ES-I3 (cell line): Measurements from ENCODE around the gene MINDY4B.

Experiments used
- H3K36me3 ChIP-seq: 2 replicates; pipeline ENCODE4 v1.6.1; 2013; ENCODE audit warnings: mild to moderate bottlenecking, low read length, control low read depth, moderate library complexity; ENCODE audit not compliant: insufficient read depth
- H3K4me1 ChIP-seq: 2 replicates; pipeline ENCODE4 v1.6.1; 2013; ENCODE audit warnings: mild to moderate bottlenecking, control low read depth, low read length; ENCODE audit not compliant: insufficient read depth
- H3K9ac ChIP-seq: 2 replicates; pipeline ENCODE4 v1.6.1; 2013; ENCODE audit warnings: low read depth, mild to moderate bottlenecking, low read length, moderate library complexity
- H3K9me3 ChIP-seq: 2 replicates; pipeline ENCODE4 v1.6.1; 2013; ENCODE audit warnings: mild to moderate bottlenecking, low read length, moderate library complexity; ENCODE audit not compliant: control insufficient read depth, insufficient read depth

MINDY4B gene

GRCh38 chr3:150847433-150847832 lies 57.8 kb downstream of the MINDY4B start:
- H3K36me3 ChIP-seq = no peaks in the 10 kb centered on the region
- H3K9me3 ChIP-seq = no peaks in the 10 kb centered on the region
- no peak overlapping the region for H3K9ac ChIP-seq
- peaks cover 16% of the 10 kb centered on the region; the same call in 1 of the 2 replicates for H3K4me1 ChIP-seq

- Histone ChIP-seq H3K36me3 (no peaks in the 10 kb centered on the region), H3K4me1 (peaks cover 16% of the 10 kb centered on the region; the same call in 1 of the 2 replicates), H3K9ac (no peak overlapping the region), H3K9me3 (no peaks in the 10 kb centered on the region)
These were observed 60.8 kb downstream of the MINDY4B start for GRCh38 chr3:150844484-150844883.

- H3K9me3 ChIP-seq = no peaks in the 10 kb centered on the region
- H3K36me3 ChIP-seq = no peaks in the 10 kb centered on the region
- no peak overlapping the region for H3K9ac ChIP-seq
- H3K4me1 ChIP-seq = peaks cover 16% of the 10 kb centered on the region; the same call in 1 of the 2 replicates
These were observed 62.0 kb downstream of the MINDY4B start for GRCh38 chr3:150843241-150843640.

GRCh38 chr3:150840802-150841515 lies 64.3 kb downstream of the MINDY4B start:
- Histone ChIP-seq H3K9me3 (no peaks in the 10 kb centered on the region), H3K9ac (no peak overlapping the region), H3K4me1 (peaks cover 16% of the 10 kb centered on the region; the same call in 1 of the 2 replicates), H3K36me3 (no peaks in the 10 kb centered on the region)

GRCh38 chr3:150830745-150831144 lies 74.5 kb downstream of the MINDY4B start:
- no peaks in the 10 kb centered on the region for H3K9me3 ChIP-seq
- H3K36me3 ChIP-seq = no peaks in the 10 kb centered on the region
- 0 out of 2 replicates have a peak, but pooled peaks cover 4% of the 10 kb centered on the region for H3K4me1 ChIP-seq
- H3K9ac ChIP-seq = no peak overlapping the region

GRCh38 chr3:150830094-150830681 lies 75.1 kb downstream of the MINDY4B start:
- Histone ChIP-seq H3K4me1 (0 out of 2 replicates have a peak, but pooled peaks cover 4% of the 10 kb centered on the region), H3K9ac (no peak overlapping the region), H3K36me3 (no peaks in the 10 kb centered on the region), H3K9me3 (no peaks in the 10 kb centered on the region)

- no peak overlapping the region for H3K9ac ChIP-seq
- no peaks in the 10 kb centered on the region for H3K36me3 ChIP-seq
- 0 out of 2 replicates have a peak, but pooled peaks cover 4% of the 10 kb centered on the region for H3K4me1 ChIP-seq
- H3K9me3 ChIP-seq = no peaks in the 10 kb centered on the region
These were observed 75.8 kb downstream of the MINDY4B start for GRCh38 chr3:150829408-150829807.

- H3K9ac ChIP-seq = no peak overlapping the region
These were observed 76.2 kb downstream of the MINDY4B start for GRCh38 chr3:150828997-150829396.

GRCh38 chr3:150828261-150828660 lies 77.0 kb downstream of the MINDY4B start:
- H3K9ac ChIP-seq = no peak overlapping the region
- no peaks in the 10 kb centered on the region for H3K9me3 ChIP-seq
- no peaks in the 10 kb centered on the region for H3K36me3 ChIP-seq
- H3K4me1 ChIP-seq = 0 out of 2 replicates have a peak, but pooled peaks cover 4% of the 10 kb centered on the region

More at GRCh38 chr3:150828997-150829396, 76.2 kb downstream of the MINDY4B start:
- Histone ChIP-seq H3K36me3 (no peaks in the 10 kb centered on the region), H3K9me3 (no peaks in the 10 kb centered on the region), H3K4me1 (0 out of 2 replicates have a peak, but pooled peaks cover 4% of the 10 kb centered on the region)

- Histone ChIP-seq H3K9me3 (no peaks in the 10 kb centered on the region), H3K36me3 (no peaks in the 10 kb centered on the region), H3K9ac (no peak overlapping the region), H3K4me1 (0 out of 2 replicates have a peak, but pooled peaks cover 4% of the 10 kb centered on the region)
These were observed 78.6 kb downstream of the MINDY4B start for GRCh38 chr3:150826466-150827282.

- Histone ChIP-seq H3K9me3 (no peaks in the 10 kb centered on the region), H3K4me1 (0 out of 2 replicates have a peak, but pooled peaks cover 4% of the 10 kb centered on the region), H3K36me3 (no peaks in the 10 kb centered on the region), H3K9ac (no peak overlapping the region)
These were observed 79.3 kb downstream of the MINDY4B start for GRCh38 chr3:150825916-150826377.

- Histone ChIP-seq H3K36me3 (no peaks in the 10 kb centered on the region), H3K9ac (no peak overlapping the region), H3K4me1 (0 out of 2 replicates have a peak, but pooled peaks cover 4% of the 10 kb centered on the region), H3K9me3 (no peaks in the 10 kb centered on the region)
These were observed 79.9 kb downstream of the MINDY4B start for GRCh38 chr3:150825192-150825915.

- no peaks in the 10 kb centered on the region for H3K9me3 ChIP-seq
- H3K4me1 ChIP-seq = no peaks in the 10 kb centered on the region
- no peaks in the 10 kb centered on the region for H3K36me3 ChIP-seq
- no peak overlapping the region for H3K9ac ChIP-seq
These were observed 82.0 kb downstream of the MINDY4B start for GRCh38 chr3:150823277-150823676.

- Histone ChIP-seq H3K4me1 (no peaks in the 10 kb centered on the region), H3K9ac (no peak overlapping the region), H3K9me3 (no peaks in the 10 kb centered on the region), H3K36me3 (no peaks in the 10 kb centered on the region)
These were observed 82.6 kb downstream of the MINDY4B start for GRCh38 chr3:150822636-150823035.
